RKO (cell line): ENCODE data around the gene OTP.

Experiments
- DNase-seq: peaks from one replicate; pipeline ENCODE4 v3.0.0-alpha.2; 2016; ENCODE audit warnings: low spot score

Gene OTP

DNA sequence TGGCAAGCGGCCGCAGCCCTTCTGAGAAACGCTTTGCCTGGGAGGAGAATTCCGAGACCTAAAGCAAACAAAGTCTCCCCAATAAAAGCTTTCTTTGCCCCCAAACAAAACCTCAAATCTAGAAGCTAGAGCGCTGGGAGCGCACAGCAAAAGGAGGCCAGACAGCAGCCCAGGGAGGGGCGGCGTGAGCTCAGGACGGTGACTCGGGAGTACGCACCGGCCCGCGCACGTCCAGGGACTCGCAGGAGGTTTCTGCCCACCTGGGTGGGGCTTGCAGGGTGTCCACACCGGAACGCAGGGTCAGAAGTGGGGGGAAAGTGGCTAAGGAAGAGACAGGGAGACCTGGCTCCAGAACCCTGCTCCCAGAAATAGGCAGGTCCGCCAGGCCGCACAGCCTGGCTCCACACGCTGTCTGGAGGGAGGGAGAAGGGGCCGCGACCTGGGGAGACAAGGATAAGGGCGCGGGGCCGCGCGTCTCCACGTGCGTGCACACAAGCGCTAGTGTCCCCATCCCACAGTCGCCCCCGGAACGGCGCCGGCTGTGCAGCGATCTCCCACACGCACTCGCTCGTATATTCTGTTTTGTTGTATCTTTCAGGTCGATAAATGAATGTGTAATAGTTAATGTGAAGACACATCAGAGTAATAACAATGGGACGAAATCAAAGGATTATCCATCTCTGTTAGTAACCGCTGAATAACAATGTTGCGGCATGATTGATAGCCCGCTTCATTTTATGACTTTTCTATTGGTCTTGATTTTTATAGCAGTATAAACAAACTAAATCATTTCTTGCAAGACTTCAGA lies 2.3 kb upstream of the OTP start:
- DNase-seq, result no peak

DNA sequence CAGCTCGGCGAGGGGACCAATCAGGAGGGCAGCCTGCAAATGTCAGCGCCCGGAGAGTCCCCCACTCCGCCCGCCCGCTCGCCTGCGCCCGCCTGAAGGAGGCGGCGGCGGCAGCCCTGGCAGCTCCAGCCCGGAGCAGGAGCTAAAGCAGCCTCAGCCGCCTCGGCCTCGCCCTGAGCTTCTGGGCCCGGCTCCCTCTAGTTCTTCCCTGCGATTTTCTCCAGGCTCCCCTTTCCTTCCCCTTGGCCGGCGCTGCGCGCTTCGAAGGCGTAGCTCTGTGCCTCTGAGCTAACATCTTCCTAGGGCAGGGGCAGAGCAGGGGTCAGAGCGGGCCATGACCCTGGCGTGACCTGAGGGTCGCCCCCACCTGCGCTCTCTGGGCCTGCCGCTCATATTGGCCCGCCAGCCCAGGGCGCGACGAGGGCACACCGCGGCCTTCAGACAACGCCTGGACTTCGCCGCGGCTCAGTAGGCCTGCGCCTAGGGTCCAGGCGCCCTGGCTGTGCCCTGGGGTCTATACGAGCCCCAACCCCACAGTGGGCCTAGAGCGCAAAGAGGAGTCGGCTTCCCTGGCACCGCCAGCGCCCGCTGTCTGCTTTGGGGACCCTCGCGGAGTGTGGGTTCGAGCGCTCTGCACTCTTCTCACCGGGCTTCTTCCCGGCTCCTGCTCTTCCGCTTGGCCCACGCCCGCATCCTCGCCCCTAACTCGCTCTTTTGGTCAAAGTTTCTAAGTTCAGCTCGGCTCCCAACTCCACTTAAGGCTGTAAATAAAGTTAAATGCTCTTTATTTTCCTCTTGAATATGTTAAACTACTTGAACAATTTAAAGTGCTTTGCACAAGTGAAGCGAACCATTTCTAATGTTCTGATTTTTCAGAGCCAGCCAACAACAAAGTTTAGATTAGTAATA lies 504 bp upstream of the OTP start:
- DNase-seq, result no peak

DNA sequence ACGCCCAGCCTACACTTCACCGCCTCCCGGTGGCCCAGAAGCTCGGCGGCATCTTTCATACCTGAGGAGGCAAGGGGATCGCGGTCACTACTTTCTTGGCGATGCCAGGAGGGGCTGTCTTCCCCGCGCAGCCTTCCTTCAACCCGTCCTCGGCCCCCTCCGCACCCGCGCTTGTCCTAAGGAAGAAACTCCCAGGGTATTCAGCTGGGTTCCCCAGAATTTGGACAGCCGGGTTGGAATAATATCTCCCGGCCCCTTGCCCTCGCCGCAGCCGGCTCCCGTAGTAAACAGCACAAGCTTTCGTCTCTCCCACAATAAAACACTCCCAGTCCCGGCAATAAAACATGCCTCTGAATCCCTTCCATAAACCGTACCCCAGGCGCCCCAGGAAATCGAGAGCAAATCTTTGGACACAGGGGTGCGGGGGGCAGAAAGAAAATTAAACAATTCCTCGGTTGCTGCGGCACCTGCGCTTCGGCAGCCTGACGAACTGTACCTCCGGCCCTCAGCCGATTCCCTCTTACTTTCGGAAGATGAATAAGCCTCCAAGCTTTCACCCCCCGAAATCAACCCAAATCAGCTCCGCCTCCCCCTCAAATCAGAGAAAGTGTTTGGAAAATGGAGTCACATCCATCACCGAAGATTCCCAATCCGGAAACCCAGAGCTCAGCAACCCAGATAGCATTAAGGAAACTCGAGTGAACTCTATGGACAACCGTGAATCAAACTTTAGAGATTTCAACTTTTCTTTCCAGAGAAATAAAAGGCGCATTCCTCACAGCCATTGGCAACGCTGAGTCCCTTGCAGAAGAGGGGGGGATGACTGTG lies 1.1 kb downstream of the OTP start:
- no peak for DNase-seq

DNA sequence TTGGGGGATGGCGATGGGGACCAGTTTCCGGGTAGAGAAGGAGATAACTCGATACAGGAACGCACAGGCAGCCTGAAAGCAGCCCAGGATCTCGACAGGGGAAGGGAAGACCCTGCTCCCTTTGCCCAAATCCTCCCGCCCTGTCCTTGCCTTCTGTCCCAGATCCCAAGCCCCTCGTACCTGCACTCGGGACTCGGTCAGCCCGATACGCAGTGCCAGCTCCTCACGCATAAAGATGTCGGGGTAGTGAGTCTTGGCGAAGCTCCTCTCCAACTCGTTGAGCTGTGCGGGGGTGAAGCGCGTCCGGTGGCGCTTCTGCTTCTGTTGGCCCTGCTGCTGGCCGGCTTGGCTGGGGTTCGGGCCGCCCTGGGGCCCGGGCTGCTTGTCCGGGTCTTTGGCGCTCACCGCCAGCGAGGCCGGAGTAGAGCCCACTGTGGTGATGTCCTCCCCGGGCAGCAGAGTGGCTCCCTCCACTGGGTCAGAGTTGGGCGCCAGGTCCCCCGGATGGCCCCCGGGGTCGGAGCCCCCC lies 1.8 kb downstream of the OTP start:
- no peak for DNase-seq

DNA sequence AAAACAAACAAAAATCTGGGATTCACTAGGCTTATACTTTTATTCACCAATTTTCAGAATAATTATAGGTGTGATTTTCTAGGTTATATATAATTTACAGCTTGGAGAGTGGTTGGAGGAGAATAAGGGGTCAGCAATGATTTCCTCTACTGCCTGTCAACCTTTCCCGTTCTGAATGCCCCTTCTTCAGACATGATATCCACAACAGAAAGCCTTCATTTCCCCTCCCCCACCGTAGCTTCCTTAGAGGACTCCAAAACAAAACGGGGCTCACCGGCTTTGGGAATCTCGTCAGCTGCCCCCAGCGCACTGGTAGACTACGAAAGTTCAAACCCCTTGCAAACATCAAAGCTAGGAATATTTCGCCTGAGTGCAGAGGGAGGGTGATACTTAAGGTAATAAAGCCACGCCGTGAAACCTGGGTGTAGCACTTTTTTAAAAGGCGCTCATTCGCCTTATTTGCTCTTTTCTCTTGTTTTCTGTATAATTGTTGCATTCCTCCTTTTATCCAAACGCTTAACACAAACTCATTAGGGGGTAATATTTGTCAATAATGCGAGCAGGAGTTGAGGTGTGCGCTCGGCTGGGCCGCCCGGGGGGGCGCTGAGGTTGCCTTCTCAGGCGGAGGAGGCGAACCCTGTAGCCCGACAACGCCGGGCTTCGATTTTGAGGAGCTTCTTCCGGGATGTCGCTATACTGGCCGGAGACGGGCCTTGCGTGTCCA lies 2.4 kb downstream of the OTP start:
- no peak for DNase-seq

DNA sequence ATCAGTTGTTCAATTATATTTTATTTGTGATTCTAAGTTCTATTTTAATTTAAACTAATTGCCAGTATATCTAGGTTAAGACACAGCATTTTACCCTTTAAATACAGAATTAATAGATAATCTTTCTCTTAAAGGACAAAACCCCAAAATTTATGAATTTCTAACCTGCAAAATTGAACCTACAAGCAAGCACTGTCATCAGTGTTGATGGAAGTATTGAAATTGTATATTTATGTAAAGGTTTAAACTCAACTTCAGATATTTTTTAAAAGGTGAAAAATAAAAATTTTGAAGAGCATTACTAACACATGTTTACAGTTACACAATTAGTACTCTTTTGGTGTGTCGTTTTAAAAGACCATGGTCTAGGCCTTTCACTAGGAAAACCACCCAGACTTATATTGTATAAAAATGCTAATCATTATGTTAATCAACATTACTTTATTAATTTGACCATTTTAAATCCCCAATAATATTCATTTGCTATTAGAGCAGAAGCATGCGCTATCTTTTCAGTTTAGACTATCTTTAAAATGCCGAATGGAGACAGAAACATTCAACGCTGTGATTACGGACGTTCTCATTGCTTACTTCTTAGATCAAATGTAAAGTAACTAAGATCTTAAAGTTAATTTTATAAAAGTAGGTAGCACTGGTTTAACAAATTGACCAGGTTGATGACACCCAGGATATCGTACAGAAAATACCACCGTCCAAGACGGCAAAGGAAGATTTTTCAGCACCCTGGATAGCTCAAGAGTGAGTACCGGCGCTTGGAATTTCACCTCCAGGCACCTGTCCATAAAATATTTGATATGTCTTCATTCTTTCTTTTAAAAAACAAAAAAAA lies 3.2 kb downstream of the OTP start:
- no peak for DNase-seq

DNA sequence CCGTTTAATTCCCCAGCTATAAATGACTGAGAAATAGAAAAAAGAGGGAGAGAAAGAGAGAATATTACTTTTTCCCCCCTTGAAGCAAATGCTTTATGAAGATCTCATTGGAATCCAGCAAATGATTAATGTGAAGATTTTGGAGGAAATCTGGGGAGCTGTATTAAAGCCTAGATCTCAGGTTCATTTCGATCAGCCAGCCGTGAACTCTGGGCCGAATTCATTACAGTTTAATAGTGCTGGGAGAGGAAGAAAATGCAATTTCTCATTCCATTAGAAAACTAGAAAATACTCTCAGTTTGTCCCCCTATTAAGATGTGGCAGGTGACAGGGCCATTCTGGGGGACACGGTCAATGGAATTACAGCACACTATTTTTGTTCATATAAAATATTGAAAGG lies 4.8 kb downstream of the OTP start:
- DNase-seq, result no peak

DNA sequence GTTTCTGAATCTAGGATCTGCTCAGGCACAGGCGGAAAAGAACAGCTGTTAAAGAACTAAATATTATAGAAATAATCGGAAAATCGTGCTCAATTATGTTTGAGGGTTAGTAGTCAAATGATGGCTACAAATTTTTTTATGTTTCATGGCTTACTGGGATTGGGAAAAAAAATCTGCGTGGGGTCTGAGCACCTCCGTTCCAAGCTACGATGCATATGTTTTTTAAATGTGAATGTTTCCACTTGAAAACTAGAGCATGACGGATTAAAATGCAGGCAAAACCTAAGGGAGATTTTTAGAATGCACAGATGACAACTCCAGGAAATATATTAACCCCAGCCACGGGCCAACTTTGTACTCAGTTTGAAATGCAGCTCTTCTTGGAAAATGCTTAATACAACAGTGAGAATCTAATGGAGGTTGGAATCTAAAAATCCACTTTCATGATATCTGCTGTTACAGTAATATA lies 5.3 kb downstream of the OTP start:
- no peak for DNase-seq

DNA sequence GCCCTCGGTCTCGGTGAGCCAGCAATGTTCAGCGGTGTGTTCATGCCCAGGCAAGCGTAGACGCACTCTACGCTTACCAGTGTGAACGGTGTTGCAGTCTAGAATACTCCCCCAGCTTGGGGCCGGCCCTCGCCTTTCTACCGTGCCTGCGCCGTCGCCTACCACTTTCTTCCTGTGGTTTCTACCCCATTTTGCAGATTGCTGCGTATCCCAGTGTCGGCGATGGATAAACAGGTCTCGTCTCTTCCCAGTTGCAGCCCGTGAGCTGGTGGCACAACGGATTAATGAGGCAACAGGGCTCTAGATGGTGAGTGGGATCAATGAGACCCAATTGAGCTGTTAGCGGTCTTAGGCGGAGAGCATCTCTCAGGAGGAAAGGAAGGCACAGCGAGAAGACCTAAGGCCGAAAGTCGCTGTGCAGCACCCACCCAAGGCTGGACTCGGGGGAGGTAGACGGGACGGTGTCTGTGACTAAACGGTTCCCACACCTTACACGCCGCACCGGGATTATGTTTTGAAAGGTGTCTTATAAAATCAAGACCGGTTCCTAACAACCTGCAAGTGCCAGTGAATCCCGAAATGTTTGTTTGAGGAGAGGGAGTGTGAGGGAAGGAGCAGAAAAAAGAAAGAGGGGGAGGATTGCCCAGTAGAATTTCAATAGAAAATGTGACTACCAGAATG lies 5.8 kb downstream of the OTP start:
- no peak for DNase-seq

DNA sequence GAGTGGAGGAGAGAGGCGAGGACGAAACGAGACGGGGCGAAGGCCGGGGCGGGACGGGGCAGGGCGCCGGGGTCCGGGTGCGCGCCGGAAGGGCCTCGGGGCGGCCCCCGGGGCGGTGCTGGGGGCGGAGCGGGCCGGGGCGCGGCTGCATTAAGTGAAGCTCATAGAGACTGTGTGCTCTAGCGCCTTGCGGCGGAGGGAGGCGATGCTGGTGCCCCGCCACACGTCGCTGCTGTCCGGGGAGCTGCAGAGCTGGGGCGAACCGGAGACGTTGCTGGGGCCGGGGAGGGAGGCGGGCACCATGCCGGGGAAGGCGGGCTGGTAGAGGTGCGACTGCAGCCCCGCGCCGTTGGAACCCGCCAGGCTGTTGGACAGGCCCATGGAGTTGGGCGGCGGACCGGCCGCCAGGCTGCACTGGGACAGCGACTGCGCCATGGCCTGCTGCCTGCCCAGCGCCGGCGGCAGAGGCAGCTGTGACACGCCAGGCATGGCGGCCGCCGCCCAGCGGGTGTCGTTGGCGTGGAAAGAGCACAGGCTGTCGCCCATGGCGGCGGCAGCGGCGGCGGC lies 8.3 kb downstream of the OTP start:
- DNase-seq, result no peak

DNA sequence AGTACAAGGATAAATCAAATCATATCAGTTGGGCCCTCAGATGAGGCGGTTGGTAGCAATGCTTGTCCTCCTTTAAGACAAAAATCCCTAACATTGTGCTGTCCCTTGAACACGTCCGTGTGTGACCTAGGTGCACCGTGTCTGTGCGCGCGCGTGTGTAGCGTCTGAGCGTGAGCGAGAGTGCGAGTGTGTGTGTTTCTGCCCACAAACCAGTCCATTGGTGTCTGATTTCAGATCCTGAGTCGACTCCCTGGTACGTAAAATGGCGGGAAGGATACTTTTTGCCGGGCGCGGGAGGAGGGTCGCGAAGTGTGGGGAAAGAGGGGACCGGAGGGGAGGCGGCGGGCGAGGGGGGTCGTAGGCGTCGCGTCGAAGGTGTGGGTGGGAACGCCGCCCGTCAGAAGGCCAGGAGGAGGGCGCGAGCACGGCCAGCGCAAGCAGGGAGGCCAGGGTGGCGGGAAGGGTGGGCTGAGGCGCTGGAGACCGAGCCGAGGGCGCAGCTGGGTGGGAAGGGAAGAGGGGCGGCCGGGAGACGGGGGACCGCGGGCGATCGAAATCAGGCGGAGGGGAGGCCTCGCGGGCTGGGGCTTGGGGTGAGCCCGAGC lies 8.9 kb downstream of the OTP start:
- DNase-seq, result no peak

DNA sequence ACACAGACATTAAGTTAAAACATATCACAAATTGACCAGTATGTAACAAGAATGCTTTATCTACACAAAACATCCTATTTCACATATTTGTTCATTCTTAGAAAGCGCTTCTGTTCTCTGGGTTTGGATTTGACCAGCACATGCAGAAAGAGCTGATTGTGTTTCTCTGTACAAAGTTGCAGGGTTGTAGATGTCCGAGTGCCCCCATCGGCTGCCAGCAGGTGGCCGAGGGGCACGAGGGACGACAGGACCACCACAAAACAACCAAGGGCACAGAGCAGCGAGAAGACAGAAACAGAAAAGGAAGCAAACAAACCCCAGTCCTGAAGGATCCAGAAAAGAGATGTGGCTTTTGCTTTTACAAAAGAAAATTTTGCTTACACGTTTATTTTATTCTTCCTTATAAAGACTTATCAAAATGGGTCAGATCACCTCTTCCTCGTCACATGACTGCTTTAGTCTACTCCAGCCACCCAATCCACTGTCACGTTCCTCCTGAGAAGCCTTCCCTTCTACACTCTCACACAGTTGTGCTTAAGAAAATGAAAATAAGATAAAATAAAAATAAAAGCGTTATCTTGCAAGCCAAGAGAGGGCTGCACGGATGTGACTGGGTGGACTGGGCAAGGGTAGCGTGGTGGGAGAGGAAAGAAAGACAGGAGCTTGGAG lies 9.5 kb downstream of the OTP start:
- no peak for DNase-seq

DNA sequence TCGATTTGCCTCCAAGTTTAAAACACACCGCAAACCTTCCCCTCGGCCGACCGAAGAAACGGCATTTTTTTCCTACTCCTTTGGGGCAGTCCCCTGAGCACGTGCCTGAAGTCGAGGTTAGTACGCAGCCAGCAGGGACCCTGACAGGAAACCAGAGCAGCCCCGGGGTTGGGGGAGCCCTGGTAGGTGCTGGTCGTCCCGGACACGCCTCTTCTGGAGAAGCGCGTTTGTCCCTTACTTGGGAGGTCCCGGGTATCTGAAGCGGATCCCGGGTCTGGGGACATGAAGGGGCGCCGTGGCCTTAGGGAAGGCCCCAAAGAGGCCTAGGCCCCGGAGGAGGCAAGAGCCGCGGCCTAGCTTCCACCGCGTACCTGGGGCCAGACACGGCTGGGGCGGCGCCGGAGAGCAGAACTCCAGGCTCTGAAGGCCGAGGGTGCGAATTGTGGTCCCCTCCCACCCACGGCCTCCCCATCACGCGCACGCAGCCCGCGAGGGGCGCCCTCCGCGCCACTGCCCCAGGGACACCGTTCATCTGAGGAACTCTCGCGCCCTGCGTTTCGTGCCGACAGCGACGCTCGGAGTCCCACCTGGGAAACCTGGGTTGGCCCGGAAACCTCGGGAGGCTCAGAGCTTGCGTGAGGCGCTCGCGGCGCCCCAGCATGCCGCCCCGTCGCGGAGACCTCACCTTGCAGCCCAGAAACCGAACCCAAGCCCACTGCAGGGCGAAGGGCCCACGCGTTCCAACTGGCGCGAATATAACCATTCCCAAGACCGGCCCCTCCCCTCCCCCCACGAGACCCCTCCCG lies 10.4 kb downstream of the OTP start:
- no peak for DNase-seq

DNA sequence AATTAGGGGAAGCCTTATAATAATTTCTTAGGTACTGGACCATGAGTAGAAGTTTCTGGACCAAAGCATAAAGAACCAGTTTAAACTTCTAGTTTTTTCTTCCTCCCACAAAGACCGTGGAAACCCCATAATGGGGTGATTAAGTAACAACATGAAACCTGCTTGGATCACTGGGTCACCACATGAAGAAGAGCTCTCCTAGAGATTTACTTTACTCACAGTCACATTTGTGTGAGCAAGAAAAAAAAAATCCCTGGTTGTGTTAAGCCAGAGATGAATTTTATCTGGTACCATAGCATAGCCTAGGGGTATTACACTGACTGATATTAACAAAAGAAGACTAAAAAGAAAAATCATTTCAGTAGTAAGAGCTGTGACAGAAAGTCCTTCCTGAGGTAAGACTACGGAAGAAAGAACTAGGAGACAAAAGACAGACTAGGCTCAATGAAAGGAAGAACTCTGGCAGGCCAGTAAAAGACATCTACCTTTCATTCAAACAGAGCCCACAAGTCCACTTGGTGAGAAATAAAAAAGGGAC lies 15.2 kb downstream of the OTP start:
- DNase-seq, result no peak

DNA sequence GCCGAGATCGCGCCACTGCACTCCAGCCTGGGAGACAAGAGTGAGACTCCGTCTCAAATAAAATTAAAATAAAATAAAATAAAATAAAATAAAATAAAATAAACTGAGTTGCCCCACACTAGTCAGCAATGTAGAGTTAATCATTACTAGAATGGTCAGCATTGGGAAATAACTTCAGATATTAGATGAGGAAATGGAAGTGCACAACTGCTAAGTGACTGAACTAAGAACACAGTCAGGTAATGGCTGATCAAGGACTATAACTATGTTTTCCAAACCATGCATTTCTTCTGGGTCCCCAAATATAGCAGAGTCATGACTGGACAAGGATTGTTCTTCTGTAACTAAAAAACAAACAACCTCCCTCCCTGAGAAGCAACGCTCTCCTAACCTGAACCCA lies 17.1 kb downstream of the OTP start:
- DNase-seq, result no peak

DNA sequence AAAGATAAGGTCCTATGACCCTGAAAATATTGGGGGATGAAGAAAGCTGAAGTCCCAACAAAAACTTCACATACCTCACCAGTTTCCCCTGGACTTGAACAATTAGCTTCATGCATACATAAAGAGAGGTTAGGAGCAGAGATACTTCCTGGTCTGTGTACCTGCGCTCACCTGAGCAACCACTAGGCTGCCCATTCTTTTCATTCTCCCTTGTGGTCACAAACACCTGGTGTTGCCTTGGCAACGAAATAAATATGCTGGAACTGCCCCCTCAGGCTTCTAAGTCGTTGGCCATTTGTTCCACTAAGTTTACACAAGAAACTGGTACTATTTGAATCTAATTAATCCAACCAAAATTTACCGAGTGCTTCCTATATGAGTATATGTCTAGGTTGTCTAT lies 18.1 kb downstream of the OTP start:
- DNase-seq, result no peak

DNA sequence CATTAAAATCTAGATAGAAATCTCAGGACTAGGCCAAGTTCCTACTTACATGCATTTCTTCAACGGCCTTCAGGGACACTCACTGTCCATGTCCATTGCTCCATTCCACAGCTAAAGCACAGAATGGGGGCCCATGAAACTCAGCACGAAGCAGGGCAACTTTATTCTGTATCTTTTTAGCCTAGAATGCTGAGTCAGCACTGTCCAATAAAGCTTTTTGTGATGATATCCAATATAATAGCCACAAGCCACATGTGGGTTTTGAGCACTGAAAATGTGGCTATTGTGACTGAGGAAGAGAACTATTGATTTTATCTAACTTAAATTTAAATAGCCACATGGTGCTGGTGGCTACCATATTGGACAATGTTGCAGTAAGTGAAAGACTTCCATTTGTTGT lies 21.6 kb downstream of the OTP start:
- no peak for DNase-seq
